HCT116 (cell line): ENCODE results near the gene SYNE2. TPM values are rescaled to one million over a fixed set of nuclear protein-coding genes. Genes with fewer than 3 reads are reported as not detected.

ENCODE experiments used
- ATAC-seq: fragments of 200-7000 bp; cut with Tn5 transposase; 2 replicates; pipeline ENCODE4 v1.9.1; 2020; ENCODE audit warnings: mild to moderate bottlenecking, moderate library complexity
- BruUV-seq: library from RNA; stranded (reverse); fragments of 400-500 nt; replicated peaks from 2 replicates; lab custom pipeline; 2021; lab: Mats Ljungman, UMichigan
- CTCF ChIA-PET: fragments of 300-600 bp; sonication (Branson Sonifier 250); formaldehyde crosslinking; loops from one replicate; lab custom pipeline; 2021; ENCODE audit warnings: antibody characterized with exemption; lab: Charles Lee
- POLR2A ChIA-PET: fragments of 300-600, 350-600 bp; sonication (Branson Sonifier 250); formaldehyde crosslinking; loops from one replicate; lab custom pipeline; 2021; ENCODE audit warnings: antibody characterized with exemption; lab: Charles Lee
- RAD21 ChIA-PET, 2 experiments: fragments of 300-600 bp; sonication (Branson Sonifier 250); formaldehyde crosslinking; loops; one replicate each; lab custom pipeline; 2023; ENCODE audit warnings: low total read pairs in 2 of 2; ENCODE audit not compliant: uncharacterized antibody in 2 of 2, unreplicated experiment in 2 of 2, low non-redundant PET in 1 of 2; lab: Charles Lee
- DNase-seq: peaks from one replicate; pipeline ENCODE4 v3.0.0-alpha.2; 2010; ENCODE audit warnings: low read depth, low spot score
- H2AFZ ChIP-seq: fragments of 200-600 bp; shearing (Covaris generic), sonication (generic); 2 replicates; pipeline ENCODE4 v1.6.1; 2017; ENCODE audit warnings: low read depth, mixed run types, mixed read lengths, antibody characterized with exemption, low read length; ENCODE audit not compliant: poor library complexity, severe bottlenecking
- H3K27ac ChIP-seq: 2 replicates; pipeline ENCODE4 v1.5.1; 2012; ENCODE audit warnings: low read depth, low read length
- H3K27me3 ChIP-seq: fragments of 200-600 bp; sonication (generic); 2 replicates; pipeline ENCODE4 v1.6.1; 2016; ENCODE audit warnings: mixed run types, low read length, mixed read lengths; ENCODE audit not compliant: insufficient read depth
- H3K36me3 ChIP-seq, 2 experiments: fragments of 200-500 bp in 1 of 2; fragments of 200-600 bp in 1 of 2; sonication (Bioruptor generic) in 1 of 2; sonication (generic) in 1 of 2; 2 replicates each; pipeline versions ENCODE4 v1.5.1 to v1.6.1; 2014 to 2016; ENCODE audit warnings: low read length in 2 of 2, inconsistent platforms in 1 of 2, mixed read lengths in 1 of 2, mixed run types in 1 of 2; ENCODE audit not compliant: insufficient read depth in 2 of 2, control insufficient read depth in 1 of 2
- H3K4me1 ChIP-seq, 2 experiments: fragments of 200-600 bp in 1 of 2; sonication (generic) in 1 of 2; 2 replicates each; pipeline versions ENCODE4 v1.5.1 to v1.6.1; 2012 to 2017; ENCODE audit warnings: low read length in 2 of 2, inconsistent platforms in 1 of 2, mild to moderate bottlenecking in 1 of 2, mixed read lengths in 1 of 2, mixed run types in 1 of 2, moderate library complexity in 1 of 2; ENCODE audit not compliant: insufficient read depth in 2 of 2, control insufficient read depth in 1 of 2
- H3K4me2 ChIP-seq: fragments of 200-600 bp; sonication (generic); 2 replicates; pipeline ENCODE4 v1.6.1; 2017; ENCODE audit warnings: mixed run types, low read length, mixed read lengths
- H3K4me3 ChIP-seq, 2 experiments: fragments of 200-600 bp in 1 of 2; sonication (generic) in 1 of 2; replicated peaks in 1 of 2; 2 replicates each; pipeline ENCODE4 v1.5.1; 2011 to 2016; ENCODE audit warnings: low read length in 2 of 2, control low read depth in 1 of 2, low read depth in 1 of 2, mild to moderate bottlenecking in 1 of 2, mixed read lengths in 1 of 2, mixed run types in 1 of 2
- H3K79me2 ChIP-seq: fragments of 200-600 bp; sonication (generic); 2 replicates; pipeline ENCODE4 v1.6.1; 2017; ENCODE audit warnings: mild to moderate bottlenecking, mixed run types, low read length, moderate library complexity, mixed read lengths; ENCODE audit not compliant: insufficient read depth
- H3K9ac ChIP-seq: fragments of 200-600 bp; sonication (generic); 2 replicates; pipeline ENCODE4 v1.6.1; 2016; ENCODE audit warnings: low read length, mixed read lengths
- H3K9me2 ChIP-seq: fragments of 200-600 bp; sonication (generic), shearing (Covaris generic); 2 replicates; pipeline ENCODE4 v1.6.1; 2017; ENCODE audit warnings: mixed run types, mild to moderate bottlenecking, moderate library complexity; ENCODE audit not compliant: insufficient read depth
- H3K9me3 ChIP-seq, 2 experiments: fragments of 200-500 bp in 1 of 2; fragments of 200-600 bp in 1 of 2; sonication (Bioruptor generic) in 1 of 2; sonication (generic) in 1 of 2; 2 replicates each; pipeline ENCODE4 v1.6.1; 2014 to 2017; ENCODE audit warnings: low read length in 2 of 2, mixed read lengths in 2 of 2, inconsistent platforms in 1 of 2, low read depth in 1 of 2, mild to moderate bottlenecking in 1 of 2, mixed run types in 1 of 2, moderate library complexity in 1 of 2; ENCODE audit not compliant: control insufficient read depth in 1 of 2, insufficient read depth in 1 of 2
- H4K20me1 ChIP-seq: fragments of 200-600 bp; sonication (generic), shearing (Covaris generic); 2 replicates; pipeline ENCODE4 v1.6.1; 2017; ENCODE audit warnings: mixed run types, mild to moderate bottlenecking, moderate library complexity; ENCODE audit not compliant: insufficient read depth
- ATF3 ChIP-seq: IDR thresholded peaks from 2 replicates; pipeline ENCODE4 v1.6.1; 2012
- CBX3 ChIP-seq: IDR thresholded peaks from 2 replicates; pipeline ENCODE4 v1.6.1; 2012; ENCODE audit warnings: low read depth
- CEBPB ChIP-seq: IDR thresholded peaks from 2 replicates; pipeline ENCODE4 v1.6.1; 2012; ENCODE audit warnings: low read depth
- EGR1 ChIP-seq: IDR thresholded peaks from 2 replicates; pipeline ENCODE4 v1.6.1; 2012; ENCODE audit warnings: low read depth
- ELF1 ChIP-seq: IDR thresholded peaks from 2 replicates; pipeline ENCODE4 v1.6.1; 2012; ENCODE audit warnings: low read depth, borderline replicate concordance
- EZH2 ChIP-seq: fragments of 200-600 bp; sonication (generic); IDR thresholded peaks from 2 replicates; pipeline ENCODE4 v1.6.1; 2017; ENCODE audit warnings: antibody characterized with exemption, mixed run types
- EZH2phosphoT487 ChIP-seq: fragments of 200-600 bp; IDR thresholded peaks from 2 replicates; pipeline ENCODE4 v1.6.1; 2018; ENCODE audit warnings: antibody characterized with exemption, borderline replicate concordance
- FOSL1 ChIP-seq: IDR thresholded peaks from 2 replicates; pipeline ENCODE4 v1.6.1; 2012; ENCODE audit warnings: low read depth
- MAX ChIP-seq: IDR thresholded peaks from 2 replicates; pipeline ENCODE4 v1.6.1; 2012
- POLR2A ChIP-seq: IDR thresholded peaks from 2 replicates; pipeline ENCODE4 v1.7.0; 2011; ENCODE audit warnings: borderline replicate concordance; ENCODE audit not compliant: insufficient read depth, insufficient read length; ENCODE audit errors: extremely low read depth
- POLR2AphosphoS5 ChIP-seq: IDR thresholded peaks from 2 replicates; pipeline ENCODE4 v1.6.1; 2011; ENCODE audit warnings: mild to moderate bottlenecking, low read depth, low read length, moderate library complexity
- RAD21 ChIP-seq: IDR thresholded peaks from 2 replicates; pipeline ENCODE4 v1.6.1; 2012; ENCODE audit warnings: low read depth, mild to moderate bottlenecking
- REST ChIP-seq: IDR thresholded peaks from 2 replicates; pipeline ENCODE4 v1.6.1; 2012; ENCODE audit warnings: low read depth
- SP1 ChIP-seq: IDR thresholded peaks from 2 replicates; pipeline ENCODE4 v1.6.1; 2012; ENCODE audit warnings: low read depth
- SRF ChIP-seq: IDR thresholded peaks from 2 replicates; pipeline ENCODE4 v1.6.1; 2012; ENCODE audit warnings: low read depth
- TCF7L2 ChIP-seq: IDR thresholded peaks from 2 replicates; pipeline ENCODE4 v1.7.0; 2011; ENCODE audit warnings: borderline replicate concordance, inconsistent platforms; ENCODE audit not compliant: insufficient read depth, insufficient read length; ENCODE audit errors: extremely low read depth
- YY1 ChIP-seq: IDR thresholded peaks from 2 replicates; pipeline ENCODE4 v1.6.1; 2011; ENCODE audit warnings: low read length, low read depth, moderate library complexity, mild to moderate bottlenecking; ENCODE audit not compliant: insufficient replicate concordance; ENCODE audit errors: extremely low read depth
- ZBTB33 ChIP-seq: IDR thresholded peaks from 2 replicates; pipeline ENCODE4 v1.6.1; 2011; ENCODE audit warnings: mild to moderate bottlenecking, low read length, moderate library complexity; ENCODE audit not compliant: insufficient replicate concordance; ENCODE audit errors: extremely low read depth
- ZFX ChIP-seq: fragments of 450-650 bp; IDR thresholded peaks from 2 replicates; pipeline ENCODE4 v1.6.1; 2017
- ZNF274 ChIP-seq: fragments of 200-500 bp; sonication (Bioruptor generic); IDR thresholded peaks from 2 replicates; pipeline ENCODE4 v1.6.1; 2014; ENCODE audit warnings: mild to moderate bottlenecking, low read depth, low read length, inconsistent platforms
- intact Hi-C: fragments of 100-400 bp; cut with micrococcal nuclease; formaldehyde crosslinking; loops from 2 replicates; pipeline ENCODE4 v1.10.0; 2022
- total RNA-seq: library from RNA; stranded (reverse); gene quantifications from one replicate; pipeline ENCODE4 v1.2.1, GENCODE V29; 2021; ENCODE audit not compliant: unreplicated experiment

Gene SYNE2
- total RNA-seq, 1 experiment from 2014 or later, result 28.8 TPM

- TF ChIP-seq ATF3 (no peak), SRF (no peak), ELF1 (no peak), TCF7L2 (no peak), ZFX (no peak), EZH2phosphoT487 (no peak), MAX (no peak), EGR1 (no peak), POLR2AphosphoS5 (no peak), RAD21 (no peak), CEBPB (no peak), REST (no peak), CBX3 (no peak), EZH2 (no peak), POLR2A (no peak), SP1 (no peak), FOSL1 (no peak), YY1 (no peak), ZBTB33 (no peak), ZNF274 (no peak)
- no peak overlapping the region for H2AFZ ChIP-seq
- ChIA-PET POLR2A (no interaction called here), RAD21 (no interaction called here), CTCF (no interaction called here)
- H3K27ac ChIP-seq, result no peak overlapping the region
- no peaks in the 10 kb centered on the region for H3K9me2 ChIP-seq
- H3K4me3 ChIP-seq, result no peak overlapping the region
- no peaks in the 10 kb centered on the region for H4K20me1 ChIP-seq
- H3K9ac ChIP-seq, result no peak overlapping the region
- H3K4me1 ChIP-seq, result no peaks in the 10 kb centered on the region
- no peak for DNase-seq
- BruUV-seq, result no TSS peak
- H3K27me3 ChIP-seq, result no peaks in the 10 kb centered on the region
- no peaks in the 10 kb centered on the region for H3K79me2 ChIP-seq
- no peak overlapping the region for H3K4me2 ChIP-seq
- intact Hi-C loops, result no loop called here
- no peak for ATAC-seq
- no peaks in the 10 kb centered on the region for H3K9me3 ChIP-seq
- peaks cover 0 to 4% of the 10 kb centered on the region in 2 experiments; a peak in 1 of 4 replicates for H3K36me3 ChIP-seq
These were observed 245.3 kb downstream of the SYNE2 start for GRCh38 chr14:64098120-64098519.
